ENCODE results near the gene MPL. TPM values are rescaled to one million over a fixed set of nuclear protein-coding genes. Genes with fewer than 3 reads are reported as not detected.
A peak's percentile ranks its signal among the peaks of the same experiment; 100 is the strongest.
"Not testable (repeated sequence)": the region's sequence is repeated elsewhere in the genome, so short reads cannot be mapped to it uniquely, and the experiment has no call there.

Gene MPL
- total RNA-seq, 1 donor from 2014 or later: not detected

- peak; percentile 39 for DNase-seq (ENCODE audit: low read depth, low spot score)
Observed at GRCh38 chr1:43373066-43373940, 35.7 kb downstream of the MPL start.

GRCh38 chr1:43376723-43377235 lies 39.2 kb downstream of the MPL start:
- DNase-seq (ENCODE audit: low read depth, low spot score): no peak

- no peak for DNase-seq (ENCODE audit: low read depth, low spot score)
Observed at GRCh38 chr1:43377831-43378230, 40.2 kb downstream of the MPL start.

GRCh38 chr1:43379476-43379875 lies 41.9 kb downstream of the MPL start:
- DNase-seq (ENCODE audit: low read depth, low spot score): no peak

GRCh38 chr1:43381612-43382011 lies 44.0 kb downstream of the MPL start:
- DNase-seq (ENCODE audit: low read depth, low spot score): no peak

GRCh38 chr1:43382027-43382779 lies 44.6 kb downstream of the MPL start:
- no peak for DNase-seq (ENCODE audit: low read depth, low spot score)

GRCh38 chr1:43383449-43383848 lies 45.8 kb downstream of the MPL start:
- DNase-seq (ENCODE audit: low read depth, low spot score): no peak

GRCh38 chr1:43386676-43387075 lies 49.1 kb downstream of the MPL start:
- no peak for DNase-seq (ENCODE audit: low read depth, low spot score)

- DNase-seq (ENCODE audit: low read depth, low spot score): no peak
Observed at GRCh38 chr1:43387976-43388599, 50.5 kb downstream of the MPL start.

- DNase-seq (ENCODE audit: low read depth, low spot score): no peak
Observed at GRCh38 chr1:43388613-43389012, 51.0 kb downstream of the MPL start.

- DNase-seq (ENCODE audit: low read depth, low spot score): peak; percentile 81
Observed at GRCh38 chr1:43389326-43390313, 52.0 kb downstream of the MPL start, which contains the start of the genes MED8 and SZT2. Gene MED8, minus strand, starts transcription at chr1:43389800. Its CDS starts 36 bp downstream, at chr1:43389764. Gene SZT2, plus strand, starts transcription at chr1:43389899. Its CDS starts 70 bp downstream, at chr1:43389969.

- DNase-seq (ENCODE audit: low read depth, low spot score): no peak
Observed at GRCh38 chr1:43392702-43393101, 55.1 kb downstream of the MPL start.

GRCh38 chr1:43395523-43395922 lies 57.9 kb downstream of the MPL start:
- no peak for DNase-seq (ENCODE audit: low read depth, low spot score)

- DNase-seq (ENCODE audit: low read depth, low spot score): no peak
Observed at GRCh38 chr1:43396059-43396458, 58.4 kb downstream of the MPL start.

GRCh38 chr1:43398227-43398626 lies 60.6 kb downstream of the MPL start:
- DNase-seq (ENCODE audit: low read depth, low spot score): no peak

GRCh38 chr1:43400441-43400840 lies 62.8 kb downstream of the MPL start:
- not testable (repeated sequence) for DNase-seq (ENCODE audit: low read depth, low spot score)

- DNase-seq (ENCODE audit: low read depth, low spot score): no peak
Observed at GRCh38 chr1:43402089-43402865, 64.7 kb downstream of the MPL start.

Measured in pulmonary artery endothelial cell (primary cell).